ENCODE data around the gene FNDC3B.

Gene FNDC3B

DNA sequence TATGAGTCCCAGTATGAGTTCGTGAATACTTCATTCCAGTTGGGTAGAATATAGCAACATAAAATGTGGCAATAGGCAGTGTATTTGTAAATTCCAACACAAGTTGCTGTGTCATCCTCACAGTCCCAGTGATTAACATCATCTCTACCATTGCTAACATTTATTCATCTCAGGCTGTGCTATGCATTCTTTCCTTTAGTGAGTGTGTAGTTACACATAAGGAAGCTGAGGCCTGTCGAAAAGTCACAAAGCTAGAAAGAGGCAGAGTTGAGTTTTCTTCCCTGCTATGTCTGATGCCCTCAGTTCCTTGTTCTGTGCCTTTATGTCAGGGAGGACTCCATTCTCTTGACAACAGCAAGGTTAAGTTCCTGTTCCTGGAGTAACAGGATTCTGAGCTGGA lies 96.4 kb downstream of the FNDC3B start:
- Histone ChIP-seq H3K27me3 (ENCODE audit: low read length) (no peaks in the 10 kb centered on the region), H3K4me3 (ENCODE audit: insufficient read depth, low read length, poor library complexity, severe bottlenecking) (no peak overlapping the region), H3K9ac (ENCODE audit: low read length) (no peak overlapping the region), H3K79me2 (ENCODE audit: insufficient read depth, low read length) (no peaks in the 10 kb centered on the region), H3K9me3 (ENCODE audit: insufficient read depth, low read length) (no peaks in the 10 kb centered on the region), H3K27ac (ENCODE audit: low read depth, low read length) (no peak overlapping the region), H3K36me3 (ENCODE audit: low read length) (no peaks in the 10 kb centered on the region), H2AFZ (ENCODE audit: low read depth, low read length, severe bottlenecking) (no peak overlapping the region), H4K20me1 (ENCODE audit: low read depth, low read length) (no peaks in the 10 kb centered on the region), H3K9me2 (replicated peaks; ENCODE audit: insufficient read depth, low read length) (no peaks in the 10 kb centered on the region), H3F3A (ENCODE audit: insufficient read depth) (no peaks in the 10 kb centered on the region), H3K4me2 (ENCODE audit: low read depth, low read length, poor library complexity, severe bottlenecking) (no peak overlapping the region)
- no peak for TF ChIP-seq EZH2phosphoT487 (conservative IDR thresholded peaks at IDR 0.05; ENCODE audit: low read length)
- TF ChIP-seq, protein P1, sequence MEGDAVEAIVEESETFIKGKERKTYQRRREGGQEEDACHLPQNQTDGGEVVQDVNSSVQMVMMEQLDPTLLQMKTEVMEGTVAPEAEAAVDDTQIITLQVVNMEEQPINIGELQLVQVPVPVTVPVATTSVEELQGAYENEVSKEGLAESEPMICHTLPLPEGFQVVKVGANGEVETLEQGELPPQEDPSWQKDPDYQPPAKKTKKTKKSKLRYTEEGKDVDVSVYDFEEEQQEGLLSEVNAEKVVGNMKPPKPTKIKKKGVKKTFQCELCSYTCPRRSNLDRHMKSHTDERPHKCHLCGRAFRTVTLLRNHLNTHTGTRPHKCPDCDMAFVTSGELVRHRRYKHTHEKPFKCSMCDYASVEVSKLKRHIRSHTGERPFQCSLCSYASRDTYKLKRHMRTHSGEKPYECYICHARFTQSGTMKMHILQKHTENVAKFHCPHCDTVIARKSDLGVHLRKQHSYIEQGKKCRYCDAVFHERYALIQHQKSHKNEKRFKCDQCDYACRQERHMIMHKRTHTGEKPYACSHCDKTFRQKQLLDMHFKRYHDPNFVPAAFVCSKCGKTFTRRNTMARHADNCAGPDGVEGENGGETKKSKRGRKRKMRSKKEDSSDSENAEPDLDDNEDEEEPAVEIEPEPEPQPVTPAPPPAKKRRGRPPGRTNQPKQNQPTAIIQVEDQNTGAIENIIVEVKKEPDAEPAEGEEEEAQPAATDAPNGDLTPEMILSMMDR (IDR thresholded peaks at IDR 0.05; ENCODE audit: insufficient read depth, low read length, poor library complexity, severe bottlenecking) = no peak

DNA sequence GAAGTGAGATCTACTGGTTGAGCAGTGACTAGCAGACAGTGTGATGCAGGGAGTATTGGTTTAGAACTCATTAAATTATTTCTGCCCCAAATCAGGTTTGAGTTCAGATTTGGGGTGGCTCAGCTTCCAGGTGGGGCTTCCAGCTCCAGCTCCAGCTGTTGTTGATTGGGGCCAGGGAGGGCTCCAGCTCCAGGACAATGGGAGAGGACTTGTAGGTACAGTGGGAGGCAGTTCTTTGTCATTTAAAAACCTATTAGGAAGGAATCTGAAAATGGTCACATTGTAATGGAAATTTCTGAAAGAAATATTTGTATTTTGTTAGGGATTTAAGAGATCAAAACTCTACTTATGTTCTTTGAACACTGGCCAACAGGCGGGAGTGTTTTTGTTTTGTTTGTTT lies 97.0 kb downstream of the FNDC3B start:
- H3K27me3 ChIP-seq (ENCODE audit: low read length) = no peaks in the 10 kb centered on the region
- no peak overlapping the region for H3K4me2 ChIP-seq (ENCODE audit: low read depth, low read length, poor library complexity, severe bottlenecking)
- no peaks in the 10 kb centered on the region for H3K79me2 ChIP-seq (ENCODE audit: insufficient read depth, low read length)
- no peak overlapping the region for H2AFZ ChIP-seq (ENCODE audit: low read depth, low read length, severe bottlenecking)
- no peak overlapping the region for H3K9ac ChIP-seq (ENCODE audit: low read length)
- H4K20me1 ChIP-seq (ENCODE audit: low read depth, low read length) = no peaks in the 10 kb centered on the region
- no peaks in the 10 kb centered on the region for H3K9me2 ChIP-seq (replicated peaks; ENCODE audit: insufficient read depth, low read length)
- no peaks in the 10 kb centered on the region for H3K36me3 ChIP-seq (ENCODE audit: low read length)
- TF ChIP-seq, protein P1 (IDR thresholded peaks at IDR 0.05; ENCODE audit: insufficient read depth, low read length, poor library complexity, severe bottlenecking) = no peak
- TF ChIP-seq EZH2phosphoT487 (conservative IDR thresholded peaks at IDR 0.05; ENCODE audit: low read length) = no peak
- no peaks in the 10 kb centered on the region for H3K9me3 ChIP-seq (ENCODE audit: insufficient read depth, low read length)
- no peaks in the 10 kb centered on the region for H3F3A ChIP-seq (ENCODE audit: insufficient read depth)
- no peak overlapping the region for H3K4me3 ChIP-seq (ENCODE audit: insufficient read depth, low read length, poor library complexity, severe bottlenecking)
- no peak overlapping the region for H3K27ac ChIP-seq (ENCODE audit: low read depth, low read length)

GRCh38 chr3:172137287-172138192 lies 98.2 kb downstream of the FNDC3B start:
- no peak for TF ChIP-seq EZH2phosphoT487 (conservative IDR thresholded peaks at IDR 0.05; ENCODE audit: low read length)
- TF ChIP-seq, protein P1 (IDR thresholded peaks at IDR 0.05; ENCODE audit: insufficient read depth, low read length, poor library complexity, severe bottlenecking) = no peak
- Histone ChIP-seq H3K9me2 (replicated peaks; ENCODE audit: insufficient read depth, low read length) (no peaks in the 10 kb centered on the region), H3K9me3 (ENCODE audit: insufficient read depth, low read length) (no peaks in the 10 kb centered on the region), H3K4me3 (ENCODE audit: insufficient read depth, low read length, poor library complexity, severe bottlenecking) (no peak overlapping the region), H4K20me1 (ENCODE audit: low read depth, low read length) (no peaks in the 10 kb centered on the region), H2AFZ (ENCODE audit: low read depth, low read length, severe bottlenecking) (no peak overlapping the region), H3F3A (ENCODE audit: insufficient read depth) (no peaks in the 10 kb centered on the region), H3K79me2 (ENCODE audit: insufficient read depth, low read length) (no peaks in the 10 kb centered on the region), H3K27me3 (ENCODE audit: low read length) (no peaks in the 10 kb centered on the region), H3K4me2 (ENCODE audit: low read depth, low read length, poor library complexity, severe bottlenecking) (no peak overlapping the region), H3K9ac (ENCODE audit: low read length) (no peak overlapping the region), H3K36me3 (ENCODE audit: low read length) (no peaks in the 10 kb centered on the region), H3K27ac (ENCODE audit: low read depth, low read length) (no peak overlapping the region)

Data from SU-DHL-6 (cell line).